GM23338 (cell line): ENCODE results near the gene OSBPL10. TPM values are rescaled to one million over a fixed set of nuclear protein-coding genes. Genes with fewer than 3 reads are reported as not detected.

Experiments used
- ATAC-seq: fragments of 200-7000 bp; cut with Tn5 transposase; 3 replicates; pipeline ENCODE4 v1.9.1; 2020
- DNase-seq: peaks from one replicate; pipeline ENCODE4 v3.0.0-alpha.2; 2015; ENCODE audit warnings: low spot score
- H2AFZ ChIP-seq: fragments of 200-600 bp; sonication (generic); 2 replicates; pipeline ENCODE4 v1.8.0; 2016; ENCODE audit warnings: antibody characterized with exemption, mild to moderate bottlenecking, moderate library complexity
- H3F3A ChIP-seq: fragments of 200-600 bp; sonication (generic); replicated peaks from 2 replicates; pipeline ENCODE4 v1.8.0; 2017; ENCODE audit warnings: antibody characterized with exemption, mixed run types, low read depth
- H3K27ac ChIP-seq: fragments of 200-600 bp; sonication (generic); 2 replicates; pipeline ENCODE4 v1.6.1; 2016; ENCODE audit warnings: low read depth
- H3K27me3 ChIP-seq: fragments of 200-600 bp; sonication (generic); 2 replicates; pipeline ENCODE4 v1.8.0; 2016; ENCODE audit warnings: mild to moderate bottlenecking, mixed run types, moderate library complexity; ENCODE audit not compliant: insufficient read depth
- H3K36me3 ChIP-seq: fragments of 200-600 bp; sonication (generic); 2 replicates; pipeline ENCODE4 v1.8.0; 2016; ENCODE audit warnings: mild to moderate bottlenecking; ENCODE audit not compliant: insufficient read depth
- H3K4me1 ChIP-seq: fragments of 200-600 bp; sonication (generic); 2 replicates; pipeline ENCODE4 v1.8.0; 2016; ENCODE audit warnings: mild to moderate bottlenecking, moderate library complexity; ENCODE audit not compliant: insufficient read depth
- H3K4me2 ChIP-seq: fragments of 200-600 bp; sonication (generic); 2 replicates; pipeline ENCODE4 v1.7.1; 2017; ENCODE audit warnings: mixed run types
- H3K4me3 ChIP-seq: fragments of 200-600 bp; sonication (generic); 2 replicates; pipeline ENCODE4 v1.6.1; 2016; ENCODE audit warnings: mixed run types
- H3K79me2 ChIP-seq: fragments of 200-600 bp; sonication (generic); replicated peaks from 2 replicates; pipeline ENCODE4 v1.8.0; 2017; ENCODE audit warnings: mild to moderate bottlenecking; ENCODE audit not compliant: insufficient read depth
- H3K9me2 ChIP-seq: fragments of 200-600 bp; sonication (generic); 2 replicates; pipeline ENCODE4 v1.8.0; 2017; ENCODE audit not compliant: insufficient read depth
- H4K20me1 ChIP-seq: fragments of 200-600 bp; sonication (generic); replicated peaks from 2 replicates; pipeline ENCODE4 v1.8.0; 2017; ENCODE audit warnings: mild to moderate bottlenecking; ENCODE audit not compliant: insufficient read depth
- H3K27ac Mint-ChIP-seq: 2 replicates; pipeline ENCODE4 v1.8.0; 2020; ENCODE audit warnings: inconsistent platforms, mild to moderate bottlenecking, moderate library complexity, mixed read lengths
- H3K27me3 Mint-ChIP-seq: 3 replicates; pipeline ENCODE4 v1.8.0; 2022; ENCODE audit warnings: low read depth, mild to moderate bottlenecking, moderate library complexity, mixed read lengths, inconsistent platforms; ENCODE audit not compliant: insufficient read depth, poor library complexity
- H3K36me3 Mint-ChIP-seq: 3 replicates; pipeline ENCODE4 v1.8.0; 2021; ENCODE audit warnings: low read depth, mild to moderate bottlenecking, inconsistent platforms, moderate library complexity, mixed read lengths
- H3K4me1 Mint-ChIP-seq: 3 replicates; pipeline ENCODE4 v1.8.0; 2020; ENCODE audit warnings: mild to moderate bottlenecking, inconsistent platforms, mixed read lengths
- H3K4me3 Mint-ChIP-seq: 3 replicates; pipeline ENCODE4 v1.8.0; 2021; ENCODE audit warnings: moderate library complexity, mild to moderate bottlenecking, inconsistent platforms, mixed read lengths
- H3K9me3 Mint-ChIP-seq: 3 replicates; pipeline ENCODE4 v1.8.0; 2020; ENCODE audit warnings: moderate library complexity, mild to moderate bottlenecking, inconsistent platforms, mixed read lengths
- CREB1 ChIP-seq: fragments of 250-450 bp; sonication (Bioruptor Pico); IDR thresholded peaks from 2 replicates; pipeline ENCODE4 v1.5.0; 2020; ENCODE audit warnings: low read depth, mild to moderate bottlenecking, moderate library complexity
- EZH2phosphoT487 ChIP-seq: fragments of 200-600 bp; sonication (generic); IDR thresholded peaks from one replicate; pipeline ENCODE4 v1.8.1; 2018; ENCODE audit warnings: antibody characterized with exemption; ENCODE audit not compliant: unreplicated experiment
- JUNB ChIP-seq: IDR thresholded peaks from one replicate; pipeline ENCODE4 v1.6.1; 2016; ENCODE audit warnings: antibody characterized with exemption; ENCODE audit not compliant: unreplicated experiment
- NANOG ChIP-seq: IDR thresholded peaks from 2 replicates; pipeline ENCODE4 v1.6.1; 2016; ENCODE audit warnings: antibody characterized with exemption, borderline replicate concordance
- STAT1 ChIP-seq: IDR thresholded peaks from one replicate; pipeline ENCODE4 v1.6.1; 2016; ENCODE audit warnings: antibody characterized with exemption; ENCODE audit not compliant: unreplicated experiment
- ZNF114 ChIP-seq: fragments of 250-450 bp; sonication (Bioruptor Pico); IDR thresholded peaks from 2 replicates; pipeline ENCODE4 v1.5.0; 2020; ENCODE audit warnings: mild to moderate bottlenecking, moderate library complexity
- ZNF331 ChIP-seq: fragments of 250-450 bp; sonication (Bioruptor Pico); IDR thresholded peaks from 2 replicates; pipeline ENCODE4 v1.5.0; 2020; ENCODE audit warnings: low read depth, mild to moderate bottlenecking, moderate library complexity
- polyA plus RNA-seq: library from polyadenylated mRNA; unstranded; fragments of >200 nt; fragmentation: Nextera tagmentation; extraction: Ambion mirVana; gene quantifications from 2 replicates; pipeline ENCODE4 v1.2.1, GENCODE V29; 2016
- total RNA-seq: library from RNA; depleted of rRNA; stranded (reverse); fragments of >200 nt; shearing (Covaris generic); gene quantifications from 2 replicates; pipeline ENCODE4 v1.2.3, GENCODE V29; 2014
- TF ChIP-seq, protein P1 (sequence below), 2 experiments: fragments of 200-600 bp in 1 of 2; sonication (generic) in 1 of 2; conservative IDR thresholded peaks; 2 replicates each; pipeline versions ENCODE4 v1.5.1 to v1.6.1; 2016 to 2017; ENCODE audit warnings: antibody characterized with exemption in 2 of 2, low read depth in 2 of 2, mild to moderate bottlenecking in 2 of 2, moderate library complexity in 1 of 2
- TF ChIP-seq, protein P2 (sequence below): IDR thresholded peaks from 2 replicates; pipeline ENCODE4 v1.6.1; 2016; ENCODE audit warnings: antibody characterized with exemption
- TF ChIP-seq, protein P3 (sequence below): IDR thresholded peaks from one replicate; pipeline ENCODE4 v1.6.1; 2018; ENCODE audit warnings: antibody characterized with exemption; ENCODE audit not compliant: unreplicated experiment

Gene OSBPL10
- total and polyA plus RNA-seq, 2 experiments from 2014 or later, result 23.8 to 149 TPM

DNA sequence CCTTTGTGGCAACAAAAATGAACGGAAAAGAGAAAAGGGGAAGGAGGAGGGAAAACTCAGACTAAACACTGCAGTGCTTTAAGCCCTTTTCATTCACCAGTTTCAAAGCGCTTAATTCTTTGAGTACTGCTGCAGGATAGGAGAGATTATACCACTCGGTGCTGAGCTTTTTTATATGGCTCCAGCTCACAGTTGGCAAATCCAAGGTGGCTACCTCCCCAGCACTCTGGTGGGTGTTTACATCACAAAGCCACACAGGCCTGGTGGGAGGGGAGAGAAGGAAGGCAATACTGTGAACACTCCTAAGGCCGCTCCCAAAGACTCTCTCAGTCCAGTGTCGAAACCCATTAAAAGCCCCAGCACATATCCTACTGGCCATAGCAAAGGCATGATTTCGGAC lies 256.9 kb downstream of the OSBPL10 start:
- DNase-seq (peak; percentile 78), ATAC-seq (peak; percentile 99)
- Histone ChIP-seq H3K4me1 (peaks cover 14% of the 10 kb centered on the region), H3K4me3 (no peak overlapping the region), H3K36me3 (no peaks in the 10 kb centered on the region), H3F3A (no peaks in the 10 kb centered on the region), H3K4me2 (peak overlapping the region; percentile 55), H3K27ac (peak overlapping the region; percentile 36; the same call in 1 of the 2 replicates), H3K27me3 (no peaks in the 10 kb centered on the region), H2AFZ (no peak overlapping the region), H4K20me1 (peaks cover 7% of the 10 kb centered on the region; the same call in 1 of the 2 replicates), H3K79me2 (peaks cover 24% of the 10 kb centered on the region; the same call in 1 of the 2 replicates), H3K9me2 (no peaks in the 10 kb centered on the region)
- Mint-ChIP-seq H3K27me3 (peaks cover 4% of the 10 kb centered on the region), H3K36me3 (no peaks in the 10 kb centered on the region), H3K27ac (peak overlapping the region; percentile 93), H3K9me3 (no peaks in the 10 kb centered on the region), H3K4me3 (peak overlapping the region; percentile 46), H3K4me1 (peaks cover 29% of the 10 kb centered on the region)
- TF ChIP-seq, protein P1, sequence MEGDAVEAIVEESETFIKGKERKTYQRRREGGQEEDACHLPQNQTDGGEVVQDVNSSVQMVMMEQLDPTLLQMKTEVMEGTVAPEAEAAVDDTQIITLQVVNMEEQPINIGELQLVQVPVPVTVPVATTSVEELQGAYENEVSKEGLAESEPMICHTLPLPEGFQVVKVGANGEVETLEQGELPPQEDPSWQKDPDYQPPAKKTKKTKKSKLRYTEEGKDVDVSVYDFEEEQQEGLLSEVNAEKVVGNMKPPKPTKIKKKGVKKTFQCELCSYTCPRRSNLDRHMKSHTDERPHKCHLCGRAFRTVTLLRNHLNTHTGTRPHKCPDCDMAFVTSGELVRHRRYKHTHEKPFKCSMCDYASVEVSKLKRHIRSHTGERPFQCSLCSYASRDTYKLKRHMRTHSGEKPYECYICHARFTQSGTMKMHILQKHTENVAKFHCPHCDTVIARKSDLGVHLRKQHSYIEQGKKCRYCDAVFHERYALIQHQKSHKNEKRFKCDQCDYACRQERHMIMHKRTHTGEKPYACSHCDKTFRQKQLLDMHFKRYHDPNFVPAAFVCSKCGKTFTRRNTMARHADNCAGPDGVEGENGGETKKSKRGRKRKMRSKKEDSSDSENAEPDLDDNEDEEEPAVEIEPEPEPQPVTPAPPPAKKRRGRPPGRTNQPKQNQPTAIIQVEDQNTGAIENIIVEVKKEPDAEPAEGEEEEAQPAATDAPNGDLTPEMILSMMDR (conservative IDR thresholded peaks at IDR 0.05; ENCODE audit: low read depth in 2 of 2), result 0 out of 4 replicates have a peak, but pooled peaks of 1 of the 2 experiments have one; percentile 1
- TF ChIP-seq ZNF331 (CRISPR knock-in tag) (no peak), NANOG (no peak)

DNA sequence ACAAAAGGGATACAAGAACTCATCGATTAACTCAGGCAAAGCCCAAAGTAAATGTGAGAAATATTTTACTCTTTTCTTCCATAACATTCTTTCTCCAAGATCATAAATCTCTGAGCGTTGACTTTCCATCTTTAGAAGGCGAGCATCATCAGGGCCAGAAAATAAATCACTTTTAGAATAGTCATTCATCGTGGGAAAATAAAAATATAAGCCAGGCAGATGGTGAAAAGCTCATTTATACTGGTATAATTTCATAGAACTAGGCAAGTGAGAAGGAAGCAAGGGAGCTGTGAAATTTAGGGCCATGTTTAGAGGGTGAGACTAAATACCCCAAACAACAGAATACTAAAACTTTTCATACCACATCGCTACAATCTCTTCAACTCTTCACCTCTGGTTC lies 257.4 kb downstream of the OSBPL10 start:
- Histone ChIP-seq H3K4me2 (0 out of 2 replicates have a peak overlapping the region, but pooled peaks have one; percentile 55), H3K4me1 (peaks cover 14% of the 10 kb centered on the region), H3K27ac (peak overlapping the region; percentile 36; the same call in 1 of the 2 replicates), H3K79me2 (peaks cover 24% of the 10 kb centered on the region), H4K20me1 (peaks cover 7% of the 10 kb centered on the region; the same call in 1 of the 2 replicates), H2AFZ (no peak overlapping the region), H3F3A (no peaks in the 10 kb centered on the region), H3K27me3 (no peaks in the 10 kb centered on the region), H3K9me2 (no peaks in the 10 kb centered on the region), H3K4me3 (no peak overlapping the region), H3K36me3 (no peaks in the 10 kb centered on the region)
- no peak for DNase-seq
- Mint-ChIP-seq H3K27me3 (peaks cover 4% of the 10 kb centered on the region), H3K36me3 (no peaks in the 10 kb centered on the region), H3K4me3 (peak overlapping the region; percentile 1; the same call in 1 of the 3 replicates), H3K9me3 (no peaks in the 10 kb centered on the region), H3K27ac (peak overlapping the region; percentile 93; the same call in 1 of the 2 replicates), H3K4me1 (peaks cover 29% of the 10 kb centered on the region)
- ATAC-seq, result no peak
- TF ChIP-seq JUNB (no peak), CREB1 (CRISPR knock-in tag) (no peak)

DNA sequence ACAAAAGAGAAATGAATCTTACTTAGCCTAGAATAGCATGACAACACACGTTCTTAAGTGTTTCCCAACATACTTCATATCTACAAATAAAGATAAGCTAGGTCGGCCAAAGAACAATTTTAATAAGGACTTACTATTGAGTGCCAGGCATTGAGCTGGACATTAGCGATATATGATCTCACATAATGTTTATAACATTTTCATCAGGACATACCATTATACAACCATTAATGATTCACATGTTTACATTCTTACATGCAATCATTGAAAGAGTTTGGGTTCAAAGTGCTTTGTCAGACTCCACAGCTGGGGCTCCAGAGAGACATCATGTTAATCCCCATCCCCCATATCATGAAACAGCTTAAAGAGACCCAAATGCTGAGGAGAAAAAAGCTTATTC lies 259.4 kb downstream of the OSBPL10 start:
- Histone ChIP-seq H3K27me3 (no peaks in the 10 kb centered on the region), H3K79me2 (peaks cover 35% of the 10 kb centered on the region), H3K4me3 (no peak overlapping the region), H3K27ac (peak overlapping the region; percentile 53; the same call in 1 of the 2 replicates), H3K4me2 (no peak overlapping the region), H2AFZ (no peak overlapping the region), H4K20me1 (0 out of 2 replicates have a peak, but pooled peaks cover 7% of the 10 kb centered on the region), H3K9me2 (no peaks in the 10 kb centered on the region), H3K4me1 (peaks cover 14% of the 10 kb centered on the region), H3F3A (no peaks in the 10 kb centered on the region), H3K36me3 (no peaks in the 10 kb centered on the region)
- peaks cover 4% of the 10 kb centered on the region for H3K27me3 Mint-ChIP-seq
- DNase-seq, result no peak
- peaks cover 29% of the 10 kb centered on the region for H3K4me1 Mint-ChIP-seq
- H3K36me3 Mint-ChIP-seq, result no peaks in the 10 kb centered on the region
- no peak for ATAC-seq
- H3K4me3 Mint-ChIP-seq, result no peak overlapping the region
- peak overlapping the region; percentile 10 for H3K27ac Mint-ChIP-seq
- no peaks in the 10 kb centered on the region for H3K9me3 Mint-ChIP-seq
- TF ChIP-seq, protein P2, sequence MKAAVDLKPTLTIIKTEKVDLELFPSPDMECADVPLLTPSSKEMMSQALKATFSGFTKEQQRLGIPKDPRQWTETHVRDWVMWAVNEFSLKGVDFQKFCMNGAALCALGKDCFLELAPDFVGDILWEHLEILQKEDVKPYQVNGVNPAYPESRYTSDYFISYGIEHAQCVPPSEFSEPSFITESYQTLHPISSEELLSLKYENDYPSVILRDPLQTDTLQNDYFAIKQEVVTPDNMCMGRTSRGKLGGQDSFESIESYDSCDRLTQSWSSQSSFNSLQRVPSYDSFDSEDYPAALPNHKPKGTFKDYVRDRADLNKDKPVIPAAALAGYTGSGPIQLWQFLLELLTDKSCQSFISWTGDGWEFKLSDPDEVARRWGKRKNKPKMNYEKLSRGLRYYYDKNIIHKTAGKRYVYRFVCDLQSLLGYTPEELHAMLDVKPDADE, result no peak
- TF ChIP-seq, protein P1 (conservative IDR thresholded peaks at IDR 0.05; ENCODE audit: low read depth in 2 of 2), result no peak
- TF ChIP-seq ZNF114 (CRISPR knock-in tag) (no peak), ZNF331 (CRISPR knock-in tag) (no peak), EZH2phosphoT487 (no peak), CREB1 (CRISPR knock-in tag) (no peak), NANOG (no peak), JUNB (no peak), STAT1 (no peak)
- TF ChIP-seq, protein P3, sequence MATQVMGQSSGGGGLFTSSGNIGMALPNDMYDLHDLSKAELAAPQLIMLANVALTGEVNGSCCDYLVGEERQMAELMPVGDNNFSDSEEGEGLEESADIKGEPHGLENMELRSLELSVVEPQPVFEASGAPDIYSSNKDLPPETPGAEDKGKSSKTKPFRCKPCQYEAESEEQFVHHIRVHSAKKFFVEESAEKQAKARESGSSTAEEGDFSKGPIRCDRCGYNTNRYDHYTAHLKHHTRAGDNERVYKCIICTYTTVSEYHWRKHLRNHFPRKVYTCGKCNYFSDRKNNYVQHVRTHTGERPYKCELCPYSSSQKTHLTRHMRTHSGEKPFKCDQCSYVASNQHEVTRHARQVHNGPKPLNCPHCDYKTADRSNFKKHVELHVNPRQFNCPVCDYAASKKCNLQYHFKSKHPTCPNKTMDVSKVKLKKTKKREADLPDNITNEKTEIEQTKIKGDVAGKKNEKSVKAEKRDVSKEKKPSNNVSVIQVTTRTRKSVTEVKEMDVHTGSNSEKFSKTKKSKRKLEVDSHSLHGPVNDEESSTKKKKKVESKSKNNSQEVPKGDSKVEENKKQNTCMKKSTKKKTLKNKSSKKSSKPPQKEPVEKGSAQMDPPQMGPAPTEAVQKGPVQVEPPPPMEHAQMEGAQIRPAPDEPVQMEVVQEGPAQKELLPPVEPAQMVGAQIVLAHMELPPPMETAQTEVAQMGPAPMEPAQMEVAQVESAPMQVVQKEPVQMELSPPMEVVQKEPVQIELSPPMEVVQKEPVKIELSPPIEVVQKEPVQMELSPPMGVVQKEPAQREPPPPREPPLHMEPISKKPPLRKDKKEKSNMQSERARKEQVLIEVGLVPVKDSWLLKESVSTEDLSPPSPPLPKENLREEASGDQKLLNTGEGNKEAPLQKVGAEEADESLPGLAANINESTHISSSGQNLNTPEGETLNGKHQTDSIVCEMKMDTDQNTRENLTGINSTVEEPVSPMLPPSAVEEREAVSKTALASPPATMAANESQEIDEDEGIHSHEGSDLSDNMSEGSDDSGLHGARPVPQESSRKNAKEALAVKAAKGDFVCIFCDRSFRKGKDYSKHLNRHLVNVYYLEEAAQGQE, result no peak
